Type B pancreatic cell (in vitro differentiated cells): ENCODE measurements around the gene MVB12B. TPM values are rescaled to one million over a fixed set of nuclear protein-coding genes. Genes with fewer than 3 reads are reported as not detected.

Experiments used
- DNase-seq: peaks from one replicate; pipeline ENCODE4 v3.0.0; 2021; ENCODE audit warnings: mixed read lengths; ENCODE audit not compliant: unreplicated experiment; ENCODE audit errors: extremely low spot score
- H3K27ac Mint-ChIP-seq: 2 replicates; pipeline ENCODE4 v1.8.0; 2021; ENCODE audit warnings: mild to moderate bottlenecking, mixed read lengths
- H3K27me3 Mint-ChIP-seq: 2 replicates; pipeline ENCODE4 v1.8.0; 2021; ENCODE audit warnings: mixed read lengths
- H3K36me3 Mint-ChIP-seq: 2 replicates; pipeline ENCODE4 v1.8.0; 2021; ENCODE audit warnings: mixed read lengths
- H3K4me1 Mint-ChIP-seq: one replicate; pipeline ENCODE4 v1.8.0; 2021; ENCODE audit warnings: mixed read lengths; ENCODE audit not compliant: unreplicated experiment
- H3K4me3 Mint-ChIP-seq: 2 replicates; pipeline ENCODE4 v1.8.0; 2021; ENCODE audit warnings: mild to moderate bottlenecking, mixed read lengths
- H3K9me3 Mint-ChIP-seq: 2 replicates; pipeline ENCODE4 v1.8.0; 2021; ENCODE audit warnings: mixed read lengths
- total RNA-seq: library from RNA; stranded (reverse); gene quantifications from 2 replicates; pipeline ENCODE4 v1.2.1, GENCODE V29; 2021; ENCODE audit warnings: low replicate concordance
- TF ChIP-seq, protein P1 (sequence below): fragments of 200-600 bp; sonication (generic); conservative IDR thresholded peaks from 2 replicates; pipeline ENCODE4 v1.5.0; 2021; ENCODE audit warnings: antibody characterized with exemption, mild to moderate bottlenecking

Gene MVB12B
- total RNA-seq, 1 donor from 2014 or later: 26.1 TPM

DNA sequence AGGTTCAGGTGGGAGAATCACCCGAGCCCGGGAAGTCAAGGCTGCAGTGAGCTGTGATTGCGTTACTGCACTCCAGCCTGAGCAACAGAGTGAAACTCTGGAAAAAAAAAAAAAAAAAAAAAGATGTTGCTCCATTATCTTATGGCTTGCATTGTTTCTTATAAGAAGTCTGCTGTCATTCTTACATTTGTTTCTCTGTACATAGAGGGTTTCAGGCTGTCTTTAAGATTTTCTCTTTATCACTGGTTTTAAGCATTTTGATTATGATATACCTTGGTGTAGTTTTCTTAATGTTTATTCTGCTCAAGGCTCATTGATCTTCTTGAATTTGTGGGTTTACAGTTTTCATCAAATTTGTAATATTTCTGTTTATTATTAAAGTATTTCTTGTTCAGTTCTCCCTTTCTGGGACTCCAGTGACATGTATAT is 35.2 kb downstream of the MVB12B start:
- Mint-ChIP-seq H3K27me3 (no peaks in the 10 kb centered on the region), H3K36me3 (peaks cover 30% of the 10 kb centered on the region), H3K4me3 (no peak overlapping the region), H3K4me1 (peaks cover 14% of the 10 kb centered on the region), H3K9me3 (peaks cover 5% of the 10 kb centered on the region), H3K27ac (no peak overlapping the region)
- TF ChIP-seq, protein P1, sequence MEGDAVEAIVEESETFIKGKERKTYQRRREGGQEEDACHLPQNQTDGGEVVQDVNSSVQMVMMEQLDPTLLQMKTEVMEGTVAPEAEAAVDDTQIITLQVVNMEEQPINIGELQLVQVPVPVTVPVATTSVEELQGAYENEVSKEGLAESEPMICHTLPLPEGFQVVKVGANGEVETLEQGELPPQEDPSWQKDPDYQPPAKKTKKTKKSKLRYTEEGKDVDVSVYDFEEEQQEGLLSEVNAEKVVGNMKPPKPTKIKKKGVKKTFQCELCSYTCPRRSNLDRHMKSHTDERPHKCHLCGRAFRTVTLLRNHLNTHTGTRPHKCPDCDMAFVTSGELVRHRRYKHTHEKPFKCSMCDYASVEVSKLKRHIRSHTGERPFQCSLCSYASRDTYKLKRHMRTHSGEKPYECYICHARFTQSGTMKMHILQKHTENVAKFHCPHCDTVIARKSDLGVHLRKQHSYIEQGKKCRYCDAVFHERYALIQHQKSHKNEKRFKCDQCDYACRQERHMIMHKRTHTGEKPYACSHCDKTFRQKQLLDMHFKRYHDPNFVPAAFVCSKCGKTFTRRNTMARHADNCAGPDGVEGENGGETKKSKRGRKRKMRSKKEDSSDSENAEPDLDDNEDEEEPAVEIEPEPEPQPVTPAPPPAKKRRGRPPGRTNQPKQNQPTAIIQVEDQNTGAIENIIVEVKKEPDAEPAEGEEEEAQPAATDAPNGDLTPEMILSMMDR: no peak
- DNase-seq: no peak

DNA sequence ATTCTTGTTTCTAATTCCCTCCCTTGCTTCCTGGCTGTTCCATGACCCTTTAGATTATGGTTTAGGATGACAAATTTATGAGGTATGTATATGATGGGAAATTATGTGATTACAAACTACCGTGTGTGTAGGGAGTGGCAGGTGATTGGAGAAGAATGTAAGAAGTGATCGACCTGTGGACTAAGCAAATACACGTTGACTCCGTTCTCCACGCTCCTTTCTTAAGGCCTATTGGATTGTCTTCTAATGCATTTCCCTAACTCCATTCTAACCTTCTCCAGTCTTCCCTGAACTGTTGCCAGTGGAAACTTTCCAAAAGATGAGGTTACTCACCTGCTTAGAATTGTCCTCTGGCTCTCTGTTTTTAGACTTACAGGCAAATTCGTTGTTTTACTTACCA is 36.6 kb downstream of the MVB12B start:
- no peak for DNase-seq
- TF ChIP-seq, protein P1: no peak

DNA sequence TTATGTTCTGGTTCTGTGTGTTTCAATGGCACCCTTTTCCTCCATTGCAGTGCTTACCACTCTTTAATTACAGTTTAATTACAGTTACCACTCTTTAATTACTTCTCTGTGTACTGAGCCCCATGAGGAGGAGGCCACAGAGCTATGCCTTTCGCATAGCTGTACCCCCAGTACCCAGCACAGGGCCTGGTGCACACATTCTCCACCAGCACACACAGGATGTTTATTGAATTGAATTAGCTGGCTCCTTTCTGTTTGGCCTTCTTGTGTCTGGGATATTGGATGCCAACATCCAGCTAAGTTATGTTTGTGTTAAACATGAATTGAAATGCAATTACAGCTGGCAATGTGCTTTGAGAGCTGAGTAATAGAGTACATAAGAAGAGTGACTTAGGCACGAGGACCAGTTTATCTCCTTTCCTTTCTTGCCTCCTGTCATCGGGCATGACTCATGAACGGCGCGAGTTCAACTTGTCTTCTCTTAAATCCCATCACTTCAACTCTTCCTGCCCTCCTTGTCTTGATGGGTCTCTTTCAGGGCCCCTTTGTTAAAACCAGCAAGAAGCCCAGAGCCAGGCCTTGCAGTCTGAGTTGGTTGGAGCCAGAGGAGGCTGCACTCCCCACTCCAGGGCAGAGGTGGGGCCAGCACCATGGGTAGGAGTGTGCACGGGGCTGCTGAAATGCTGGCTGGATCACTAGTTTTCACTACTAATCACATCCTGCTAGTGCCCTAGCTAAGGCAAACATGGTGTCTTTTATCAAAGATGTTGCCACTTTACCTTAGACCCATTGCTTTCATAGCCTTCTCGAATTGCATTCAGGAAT is 37.4 kb downstream of the MVB12B start:
- H3K4me1 Mint-ChIP-seq: peaks cover 25% of the 10 kb centered on the region
- H3K27ac Mint-ChIP-seq: no peak overlapping the region
- H3K27me3 Mint-ChIP-seq: no peaks in the 10 kb centered on the region
- H3K36me3 Mint-ChIP-seq: peaks cover 30% of the 10 kb centered on the region
- no peak for DNase-seq
- no peak overlapping the region for H3K4me3 Mint-ChIP-seq
- TF ChIP-seq, protein P1: no peak
- H3K9me3 Mint-ChIP-seq: peaks cover 5% of the 10 kb centered on the region

More for the DNA sequence above, 36.6 kb downstream of the MVB12B start:
- Mint-ChIP-seq H3K27ac (no peak overlapping the region), H3K9me3 (peaks cover 5% of the 10 kb centered on the region), H3K36me3 (peaks cover 30% of the 10 kb centered on the region), H3K27me3 (no peaks in the 10 kb centered on the region), H3K4me1 (peaks cover 25% of the 10 kb centered on the region), H3K4me3 (no peak overlapping the region)

DNA sequence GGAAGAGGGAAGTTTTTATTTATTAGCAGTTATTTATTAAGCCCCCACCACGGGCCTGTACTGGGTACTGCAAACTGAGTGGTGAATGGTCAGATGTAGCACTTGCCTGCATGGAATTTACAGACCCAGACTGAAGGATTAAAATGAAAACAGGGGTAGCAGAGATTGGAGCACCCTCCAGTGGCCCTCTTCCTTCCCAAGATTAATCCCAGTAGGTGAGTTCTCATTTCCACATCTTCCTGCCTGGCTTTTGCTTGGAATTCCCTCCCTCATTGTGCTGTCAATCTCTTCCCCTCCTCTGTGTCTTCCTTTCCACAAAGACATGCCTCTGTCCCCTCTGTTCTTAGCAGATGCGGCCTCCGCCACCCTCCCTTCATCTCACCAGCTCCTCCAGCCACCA is 39.2 kb downstream of the MVB12B start:
- peaks cover 25% of the 10 kb centered on the region for H3K4me1 Mint-ChIP-seq
- no peak overlapping the region for H3K4me3 Mint-ChIP-seq
- TF ChIP-seq, protein P1: no peak
- peaks cover 24% of the 10 kb centered on the region for H3K36me3 Mint-ChIP-seq
- H3K27ac Mint-ChIP-seq: peak overlapping the region; percentile 11
- H3K9me3 Mint-ChIP-seq: peaks cover 2% of the 10 kb centered on the region
- DNase-seq: no peak
- no peaks in the 10 kb centered on the region for H3K27me3 Mint-ChIP-seq

DNA sequence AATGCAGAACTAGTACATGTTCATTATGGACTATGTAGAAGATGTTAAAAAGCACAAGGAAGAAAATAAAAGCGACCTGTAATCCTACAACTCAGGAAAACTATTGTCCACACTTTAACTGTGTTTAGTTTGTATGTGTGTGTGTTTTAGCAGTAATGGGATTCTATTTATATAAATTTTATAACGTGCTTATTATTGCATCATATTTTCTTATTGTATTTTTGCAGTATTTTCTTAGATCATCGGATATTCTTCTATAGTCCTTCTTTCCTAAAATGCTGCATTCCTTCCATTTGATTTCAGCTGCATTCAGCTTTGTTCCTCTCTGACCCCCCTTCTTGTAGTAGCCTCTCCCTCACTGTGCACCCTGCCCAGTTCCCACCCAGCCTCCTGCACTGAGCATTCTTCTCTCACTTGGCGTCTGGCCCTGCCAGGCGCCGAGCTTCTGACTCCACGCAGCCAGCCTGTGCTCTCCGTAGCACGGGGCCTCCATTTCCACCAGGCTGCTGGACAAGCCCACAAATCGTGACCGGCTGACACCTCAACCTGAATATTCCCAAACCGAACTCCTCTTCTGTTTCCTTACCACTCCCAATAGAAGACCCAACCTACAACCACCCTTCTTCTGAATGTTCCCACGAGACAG is 39.9 kb downstream of the MVB12B start:
- TF ChIP-seq, protein P1: no peak
- Mint-ChIP-seq H3K27ac (peak overlapping the region; percentile 11), H3K36me3 (peaks cover 24% of the 10 kb centered on the region), H3K4me3 (no peak overlapping the region), H3K9me3 (no peaks in the 10 kb centered on the region), H3K4me1 (peaks cover 27% of the 10 kb centered on the region), H3K27me3 (no peaks in the 10 kb centered on the region)
- no peak for DNase-seq
